ENCODE measurements around the gene GRID2. TPM values are rescaled to one million over a fixed set of nuclear protein-coding genes. Genes with fewer than 3 reads are reported as not detected.

Gene GRID2
- total RNA-seq, 1 donor from 2014 or later = not detected

GRCh38 chr4:92304606-92305005, 840 bp downstream of the GRID2 start:
- Mint-ChIP-seq H3K27me3 (ENCODE audit: unreplicated experiment) (peaks cover 78% of the 10 kb centered on the region), H3K36me3 (ENCODE audit: unreplicated experiment) (no peaks in the 10 kb centered on the region), H3K4me1 (ENCODE audit: unreplicated experiment) (peaks cover 26% of the 10 kb centered on the region), H3K9me3 (ENCODE audit: unreplicated experiment) (no peaks in the 10 kb centered on the region), H3K4me3 (ENCODE audit: unreplicated experiment) (peak overlapping the region; percentile 74), H3K27ac (ENCODE audit: unreplicated experiment) (no peak overlapping the region)
- no peak for TF ChIP-seq CTCF (IDR thresholded peaks at IDR 0.05)
- DNase-seq (ENCODE audit: extremely low spot score, unreplicated experiment) = no peak

- H3K4me1 Mint-ChIP-seq (ENCODE audit: unreplicated experiment) = peaks cover 26% of the 10 kb centered on the region
- H3K9me3 Mint-ChIP-seq (ENCODE audit: unreplicated experiment) = no peaks in the 10 kb centered on the region
- peak; percentile 84 for DNase-seq (ENCODE audit: extremely low spot score, unreplicated experiment)
- no peak for TF ChIP-seq CTCF (IDR thresholded peaks at IDR 0.05)
- H3K36me3 Mint-ChIP-seq (ENCODE audit: unreplicated experiment) = no peaks in the 10 kb centered on the region
- no peak overlapping the region for H3K27ac Mint-ChIP-seq (ENCODE audit: unreplicated experiment)
- peak overlapping the region; percentile 74 for H3K4me3 Mint-ChIP-seq (ENCODE audit: unreplicated experiment)
- peaks cover 76% of the 10 kb centered on the region for H3K27me3 Mint-ChIP-seq (ENCODE audit: unreplicated experiment)
Measured at GRCh38 chr4:92305148-92305877, 1.5 kb downstream of the GRID2 start.

- no peak overlapping the region for H3K27ac Mint-ChIP-seq (ENCODE audit: unreplicated experiment)
- H3K4me1 Mint-ChIP-seq (ENCODE audit: unreplicated experiment) = peaks cover 26% of the 10 kb centered on the region
- H3K4me3 Mint-ChIP-seq (ENCODE audit: unreplicated experiment) = peak overlapping the region; percentile 74
- H3K27me3 Mint-ChIP-seq (ENCODE audit: unreplicated experiment) = peaks cover 78% of the 10 kb centered on the region
- H3K9me3 Mint-ChIP-seq (ENCODE audit: unreplicated experiment) = no peaks in the 10 kb centered on the region
- peak; percentile 77 for DNase-seq (ENCODE audit: extremely low spot score, unreplicated experiment)
- no peak for TF ChIP-seq CTCF (IDR thresholded peaks at IDR 0.05)
- no peaks in the 10 kb centered on the region for H3K36me3 Mint-ChIP-seq (ENCODE audit: unreplicated experiment)
Measured at GRCh38 chr4:92305878-92306520, 2.2 kb downstream of the GRID2 start.

- H3K27ac Mint-ChIP-seq (ENCODE audit: unreplicated experiment) = no peak overlapping the region
- TF ChIP-seq CTCF (IDR thresholded peaks at IDR 0.05) = no peak
- peaks cover 76% of the 10 kb centered on the region for H3K27me3 Mint-ChIP-seq (ENCODE audit: unreplicated experiment)
- no peaks in the 10 kb centered on the region for H3K36me3 Mint-ChIP-seq (ENCODE audit: unreplicated experiment)
- DNase-seq (ENCODE audit: extremely low spot score, unreplicated experiment) = no peak
- H3K9me3 Mint-ChIP-seq (ENCODE audit: unreplicated experiment) = no peaks in the 10 kb centered on the region
- H3K4me1 Mint-ChIP-seq (ENCODE audit: unreplicated experiment) = peaks cover 26% of the 10 kb centered on the region
- H3K4me3 Mint-ChIP-seq (ENCODE audit: unreplicated experiment) = no peak overlapping the region
Measured at GRCh38 chr4:92307181-92307580, 3.4 kb downstream of the GRID2 start.

- Mint-ChIP-seq H3K9me3 (ENCODE audit: unreplicated experiment) (no peaks in the 10 kb centered on the region), H3K27ac (ENCODE audit: unreplicated experiment) (no peak overlapping the region), H3K4me3 (ENCODE audit: unreplicated experiment) (no peak overlapping the region), H3K36me3 (ENCODE audit: unreplicated experiment) (no peaks in the 10 kb centered on the region), H3K27me3 (ENCODE audit: unreplicated experiment) (peaks cover 75% of the 10 kb centered on the region), H3K4me1 (ENCODE audit: unreplicated experiment) (peaks cover 26% of the 10 kb centered on the region)
- DNase-seq (ENCODE audit: extremely low spot score, unreplicated experiment) = no peak
- TF ChIP-seq CTCF (IDR thresholded peaks at IDR 0.05) = no peak
Measured at GRCh38 chr4:92307866-92308265, 4.1 kb downstream of the GRID2 start.
